ENCODE data around the gene ARHGEF39. TPM values are rescaled to one million over a fixed set of nuclear protein-coding genes. Genes with fewer than 3 reads are reported as not detected.

Gene ARHGEF39
- total RNA-seq, 2 donors from 2014 or later, result 4.6 to 14.2 TPM

- Mint-ChIP-seq H3K36me3 (no peaks in the 10 kb centered on the region), H3K27ac (no peak overlapping the region), H3K4me1 (ENCODE audit: low read depth in 2 of 2) (peaks cover 5 to 16% of the 10 kb centered on the region in 2 donors), H3K9me3 (no peaks in the 10 kb centered on the region), H3K4me3 (no peak overlapping the region), H3K27me3 (no peaks in the 10 kb centered on the region)
- no peak for DNase-seq (ENCODE audit: low spot score)
- no peak for ATAC-seq
Observed at GRCh38 chr9:35687972-35688557, 23.1 kb upstream of the ARHGEF39 start.

- no peak overlapping the region for H3K27ac Mint-ChIP-seq
- no peaks in the 10 kb centered on the region for H3K9me3 Mint-ChIP-seq
- H3K36me3 Mint-ChIP-seq, result no peaks in the 10 kb centered on the region
- no peak for ATAC-seq
- peaks cover 5 to 16% of the 10 kb centered on the region in 2 donors for H3K4me1 Mint-ChIP-seq (ENCODE audit: low read depth in 2 of 2)
- H3K27me3 Mint-ChIP-seq, result no peaks in the 10 kb centered on the region
- H3K4me3 Mint-ChIP-seq, result no peak overlapping the region
- no peak for DNase-seq (ENCODE audit: low spot score)
Observed at GRCh38 chr9:35687306-35687705, 22.3 kb upstream of the ARHGEF39 start.

DNA sequence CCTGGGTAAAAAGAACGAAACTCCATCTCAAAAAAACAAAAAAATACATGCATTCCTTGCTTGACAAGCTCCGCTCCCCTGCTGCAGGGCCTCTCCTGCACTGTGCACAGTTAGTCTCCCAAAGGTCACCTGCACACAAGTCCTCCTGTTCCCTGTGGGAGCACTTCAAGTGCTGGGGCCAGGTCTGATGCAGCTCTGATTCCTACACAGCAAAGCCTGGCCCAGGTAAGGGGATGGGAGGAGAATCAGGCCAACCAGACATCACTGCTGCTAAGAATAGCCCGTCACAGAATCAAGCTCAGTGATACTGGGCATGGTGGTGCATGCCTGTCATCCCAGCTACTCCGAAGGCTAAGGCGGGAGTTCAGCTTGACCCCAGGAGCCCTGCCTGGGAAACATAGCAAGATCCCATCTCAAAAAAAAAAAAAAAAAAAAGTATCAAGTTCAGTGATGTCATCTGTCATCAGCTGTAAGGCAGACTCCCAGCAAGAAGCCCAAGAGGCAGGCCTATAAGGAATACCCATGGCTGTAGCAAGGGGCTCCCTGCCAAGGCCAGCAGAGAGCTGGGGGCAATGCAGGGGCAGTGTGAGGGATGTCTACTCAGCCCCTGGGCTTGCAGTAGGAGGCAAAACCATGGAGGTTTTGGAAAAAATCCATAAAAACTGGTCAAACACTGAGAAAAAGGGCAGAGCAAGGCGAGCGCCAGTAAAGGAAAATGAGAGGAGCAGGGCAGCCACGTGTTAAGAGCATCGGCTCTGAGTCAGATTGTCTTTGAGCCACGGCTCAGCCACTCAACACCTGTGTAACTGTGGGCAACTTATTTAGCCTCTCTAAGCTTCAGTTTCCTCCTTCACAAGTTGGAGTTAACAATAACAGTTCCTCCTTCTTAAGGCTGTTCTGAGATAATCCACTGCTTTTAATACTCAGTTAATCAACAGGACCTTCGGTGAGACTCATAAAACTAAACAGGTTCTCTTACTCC lies 21.5 kb upstream of the ARHGEF39 start:
- H3K27ac Mint-ChIP-seq, result no peak overlapping the region

DNA sequence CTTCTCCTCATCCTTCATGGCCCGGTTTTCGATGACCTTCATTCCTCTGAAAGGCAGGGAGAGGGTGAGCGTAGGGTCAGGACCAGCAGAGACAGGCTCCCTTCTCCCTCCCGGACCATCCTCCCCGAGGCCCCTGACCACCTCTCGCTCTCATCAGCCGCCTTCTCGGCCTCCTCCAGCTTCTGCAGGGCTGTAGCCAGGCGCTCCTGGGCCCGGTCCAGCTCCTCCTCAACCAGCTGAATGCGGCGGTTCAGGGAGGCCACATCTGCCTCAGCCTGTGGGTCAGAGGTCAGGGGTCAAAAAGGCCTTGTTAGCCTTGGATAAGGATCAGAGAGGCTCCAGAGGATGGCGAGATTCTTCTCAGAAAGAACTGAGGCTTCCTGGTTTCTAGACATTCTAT lies 20.5 kb upstream of the ARHGEF39 start:
- peaks cover 3 to 11% of the 10 kb centered on the region in 2 donors for H3K4me1 Mint-ChIP-seq (ENCODE audit: low read depth in 2 of 2)
- H3K36me3 Mint-ChIP-seq, result no peaks in the 10 kb centered on the region
- no peaks in the 10 kb centered on the region for H3K27me3 Mint-ChIP-seq
- H3K4me3 Mint-ChIP-seq, result no peak overlapping the region
- H3K27ac Mint-ChIP-seq, result no peak overlapping the region
- no peak for DNase-seq (ENCODE audit: low spot score)
- H3K9me3 Mint-ChIP-seq, result no peaks in the 10 kb centered on the region
- no peak for ATAC-seq

More for the DNA sequence above, 21.5 kb upstream of the ARHGEF39 start:
- Mint-ChIP-seq H3K36me3 (no peaks in the 10 kb centered on the region), H3K9me3 (no peaks in the 10 kb centered on the region), H3K27me3 (no peaks in the 10 kb centered on the region), H3K4me1 (ENCODE audit: low read depth in 2 of 2) (peaks cover 4 to 11% of the 10 kb centered on the region in 2 donors), H3K4me3 (no peak overlapping the region)
- ATAC-seq (no peak), DNase-seq (ENCODE audit: low spot score) (no peak)

GRCh38 chr9:35684921-35685320 lies 19.9 kb upstream of the ARHGEF39 start:
- no peak for DNase-seq (ENCODE audit: low spot score)
- Mint-ChIP-seq H3K27ac (no peak overlapping the region), H3K9me3 (no peaks in the 10 kb centered on the region), H3K4me1 (ENCODE audit: low read depth in 2 of 2) (peaks cover 3 to 11% of the 10 kb centered on the region in 2 donors), H3K4me3 (no peak overlapping the region), H3K27me3 (no peaks in the 10 kb centered on the region), H3K36me3 (no peaks in the 10 kb centered on the region)
- no peak for ATAC-seq

GRCh38 chr9:35683323-35683722 lies 18.3 kb upstream of the ARHGEF39 start:
- H3K9me3 Mint-ChIP-seq, result no peaks in the 10 kb centered on the region
- no peak overlapping the region for H3K4me3 Mint-ChIP-seq
- ATAC-seq, result no peak
- no peaks in the 10 kb centered on the region for H3K36me3 Mint-ChIP-seq
- H3K27ac Mint-ChIP-seq, result no peak overlapping the region
- no peaks in the 10 kb centered on the region for H3K27me3 Mint-ChIP-seq
- DNase-seq (ENCODE audit: low spot score), result no peak
- H3K4me1 Mint-ChIP-seq (ENCODE audit: low read depth in 2 of 2), result peaks cover 3 to 5% of the 10 kb centered on the region in 2 donors

DNA sequence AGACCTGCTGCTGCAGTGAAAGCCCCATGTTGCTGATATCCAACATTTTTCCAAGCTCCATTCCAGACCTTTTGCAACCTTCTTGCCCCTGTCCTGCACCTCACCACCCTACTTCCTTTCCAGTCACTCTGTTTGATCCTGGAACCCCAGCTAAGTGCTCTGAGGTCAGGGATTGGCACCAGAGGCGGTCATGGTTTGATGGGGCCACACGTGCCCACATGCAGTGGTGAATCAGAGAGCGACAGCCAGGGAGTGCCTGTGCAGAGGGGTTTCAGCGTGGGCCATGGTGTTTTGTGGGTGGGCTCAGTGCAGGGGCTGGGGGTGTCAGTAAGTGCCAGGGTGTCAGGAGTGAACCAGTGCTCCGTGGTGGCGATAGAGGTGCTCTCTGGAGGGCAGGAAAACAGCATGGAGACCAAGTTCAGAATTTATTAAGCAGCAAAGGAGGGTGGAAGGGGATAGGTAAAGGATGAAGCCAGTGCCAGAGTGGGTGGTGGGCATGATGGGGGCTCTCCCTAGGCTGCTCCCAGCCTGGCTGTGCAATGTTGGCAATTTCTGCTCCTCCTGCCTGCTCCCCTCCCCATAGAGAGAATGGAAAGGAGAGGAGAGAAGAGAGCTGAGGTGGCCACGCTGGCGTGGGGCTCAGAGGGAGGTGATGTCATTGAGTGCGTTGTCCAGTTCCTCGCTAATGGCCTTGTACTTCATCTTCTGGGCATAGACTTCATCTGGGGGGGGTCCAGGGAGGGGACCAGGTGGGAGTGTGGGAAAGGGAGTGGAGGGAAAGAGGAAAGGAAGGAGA lies 17.7 kb upstream of the ARHGEF39 start:
- DNase-seq (ENCODE audit: low spot score) (no peak), ATAC-seq (no peak)
- Mint-ChIP-seq H3K27me3 (no peaks in the 10 kb centered on the region), H3K36me3 (no peaks in the 10 kb centered on the region), H3K27ac (no peak overlapping the region), H3K4me3 (no peak overlapping the region), H3K9me3 (no peaks in the 10 kb centered on the region), H3K4me1 (ENCODE audit: low read depth in 2 of 2) (peaks cover 3 to 5% of the 10 kb centered on the region in 2 donors)

DNA sequence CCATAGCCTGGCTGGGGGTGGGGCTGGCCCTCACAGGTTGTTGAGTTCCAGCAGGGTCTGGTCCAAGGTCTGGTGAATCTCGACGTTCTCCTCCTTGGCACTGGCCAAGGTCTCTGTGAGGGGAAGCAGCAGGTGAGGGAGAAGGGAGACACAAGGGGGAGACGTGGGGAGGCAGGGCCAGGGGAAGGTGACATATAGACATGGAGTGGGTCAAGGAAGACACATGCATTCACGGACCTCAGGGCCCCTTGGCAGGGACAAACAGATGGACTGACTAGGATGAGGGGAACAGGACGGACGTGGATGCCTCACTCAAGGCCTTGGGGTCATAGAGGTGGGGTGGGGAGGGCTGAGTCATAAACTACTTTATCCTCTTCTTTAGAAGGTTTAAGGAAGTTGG lies 17.1 kb upstream of the ARHGEF39 start:
- Mint-ChIP-seq H3K9me3 (no peaks in the 10 kb centered on the region), H3K27me3 (no peaks in the 10 kb centered on the region), H3K27ac (no peak overlapping the region), H3K4me3 (no peak overlapping the region), H3K36me3 (no peaks in the 10 kb centered on the region), H3K4me1 (ENCODE audit: low read depth in 2 of 2) (peaks cover 2 to 3% of the 10 kb centered on the region in 2 donors)
- no peak for DNase-seq (ENCODE audit: low spot score)
- no peak for ATAC-seq

- ATAC-seq, result no peak
- H3K27me3 Mint-ChIP-seq, result no peaks in the 10 kb centered on the region
Observed at GRCh38 chr9:35681341-35682002, 16.5 kb upstream of the ARHGEF39 start.

GRCh38 chr9:35680331-35681105 lies 15.5 kb upstream of the ARHGEF39 start:
- no peak for ATAC-seq
- no peak overlapping the region for H3K4me3 Mint-ChIP-seq

More at GRCh38 chr9:35681341-35682002, 16.5 kb upstream of the ARHGEF39 start:
- DNase-seq (ENCODE audit: low spot score), result no peak
- Mint-ChIP-seq H3K9me3 (no peaks in the 10 kb centered on the region), H3K36me3 (no peaks in the 10 kb centered on the region), H3K4me3 (no peak overlapping the region), H3K4me1 (ENCODE audit: low read depth in 2 of 2) (peaks cover 3 to 4% of the 10 kb centered on the region in 2 donors), H3K27ac (no peak overlapping the region)

DNA sequence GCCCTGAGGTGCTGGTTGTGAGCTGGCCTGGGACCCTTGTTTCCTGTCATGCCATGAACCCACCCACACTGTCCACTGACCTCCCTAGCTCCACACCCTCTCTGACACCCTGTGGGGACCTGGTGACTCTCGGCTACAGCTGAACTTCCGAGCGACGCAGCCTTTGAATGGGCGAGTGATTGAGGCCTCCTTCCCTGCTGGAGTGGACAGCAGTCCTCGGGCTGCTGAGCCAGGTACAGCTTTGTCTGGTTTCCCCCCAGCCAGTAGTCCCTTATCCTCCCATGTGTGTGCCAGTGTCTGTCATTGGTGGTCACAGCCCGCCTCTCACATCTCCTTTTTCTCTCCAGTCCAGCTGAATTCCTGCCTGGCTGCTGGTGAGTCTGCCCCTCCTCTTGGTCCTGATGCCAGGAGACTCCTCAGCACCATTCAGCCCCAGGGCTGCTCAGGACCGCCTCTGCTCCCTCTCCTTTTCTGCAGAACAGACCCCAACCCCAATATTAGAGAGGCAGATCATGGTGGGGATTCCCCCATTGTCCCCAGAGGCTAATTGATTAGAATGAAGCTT lies 14.9 kb upstream of the ARHGEF39 start:
- ATAC-seq, result no peak

More at GRCh38 chr9:35680331-35681105, 15.5 kb upstream of the ARHGEF39 start:
- peaks cover 7 to 8% of the 10 kb centered on the region in 2 donors for H3K4me1 Mint-ChIP-seq (ENCODE audit: low read depth in 2 of 2)
- H3K36me3 Mint-ChIP-seq, result no peaks in the 10 kb centered on the region
- no peaks in the 10 kb centered on the region for H3K27me3 Mint-ChIP-seq
- H3K9me3 Mint-ChIP-seq, result no peaks in the 10 kb centered on the region
- DNase-seq (ENCODE audit: low spot score), result no peak
- H3K27ac Mint-ChIP-seq, result no peak overlapping the region

DNA sequence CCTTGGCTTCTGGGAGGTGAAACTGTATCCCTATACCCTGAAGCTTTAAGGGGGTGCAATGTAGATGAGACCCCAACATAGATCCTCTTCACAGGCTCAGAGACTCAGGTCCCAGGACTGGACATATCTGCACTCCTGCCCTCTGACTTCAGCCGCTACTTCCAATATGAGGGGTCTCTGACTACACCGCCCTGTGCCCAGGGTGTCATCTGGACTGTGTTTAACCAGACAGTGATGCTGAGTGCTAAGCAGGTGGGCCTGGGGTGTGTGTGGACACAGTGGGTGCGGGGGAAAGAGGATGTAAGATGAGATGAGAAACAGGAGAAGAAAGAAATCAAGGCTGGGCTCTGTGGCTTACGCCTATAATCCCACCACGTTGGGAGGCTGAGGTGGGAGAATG lies 14.1 kb upstream of the ARHGEF39 start:
- H3K36me3 Mint-ChIP-seq, result no peaks in the 10 kb centered on the region
- DNase-seq (ENCODE audit: low spot score), result no peak
- no peak overlapping the region for H3K4me3 Mint-ChIP-seq
- ATAC-seq, result no peak
- H3K9me3 Mint-ChIP-seq, result no peaks in the 10 kb centered on the region
- H3K27ac Mint-ChIP-seq, result no peak overlapping the region
- peaks cover 14% of the 10 kb centered on the region in 2 donors for H3K4me1 Mint-ChIP-seq (ENCODE audit: low read depth in 2 of 2)
- H3K27me3 Mint-ChIP-seq, result peaks cover 7 to 9% of the 10 kb centered on the region in 2 donors

More for the DNA sequence above, 14.9 kb upstream of the ARHGEF39 start:
- DNase-seq (ENCODE audit: low spot score), result no peak
- peaks cover 7 to 8% of the 10 kb centered on the region in 2 donors for H3K4me1 Mint-ChIP-seq (ENCODE audit: low read depth in 2 of 2)
- no peaks in the 10 kb centered on the region for H3K36me3 Mint-ChIP-seq
- H3K27ac Mint-ChIP-seq, result no peak overlapping the region
- H3K4me3 Mint-ChIP-seq, result no peak overlapping the region
- peaks cover 0 to 2% of the 10 kb centered on the region in 2 donors for H3K27me3 Mint-ChIP-seq
- no peaks in the 10 kb centered on the region for H3K9me3 Mint-ChIP-seq

Data from natural killer cell treated with Interleukin-12 subunit alpha and Interleukin-12 subunit beta and Interleukin-15 and Interleukin-18, amount 100 ng/mL, for 72 hours (primary cell).